WERI-Rb-1 (cell line): ENCODE measurements around the gene ABRACL.

Source experiments
- DNase-seq: peaks from one replicate; pipeline ENCODE4 v3.0.0-alpha.2; 2020
- H3K27ac ChIP-seq: fragments of 250-450 bp; sonication (Bioruptor Pico); 2 replicates; pipeline ENCODE4 v1.5.1; 2020; ENCODE audit warnings: mild to moderate bottlenecking, moderate library complexity
- H3K27me3 ChIP-seq: fragments of 250-450 bp; sonication (Bioruptor Pico); 2 replicates; pipeline ENCODE4 v1.5.1; 2021; ENCODE audit warnings: mild to moderate bottlenecking, low read depth, moderate library complexity; ENCODE audit not compliant: insufficient read depth, severe bottlenecking
- H3K36me3 ChIP-seq: fragments of 250-450 bp; sonication (Bioruptor Pico); 2 replicates; pipeline ENCODE4 v1.5.1; 2020; ENCODE audit warnings: mild to moderate bottlenecking, moderate library complexity
- H3K4me3 ChIP-seq: 2 replicates; pipeline ENCODE4 v1.5.1; 2011; ENCODE audit warnings: low read depth, mild to moderate bottlenecking, control low read depth, low read length
- H3K9me3 ChIP-seq: fragments of 250-450 bp; sonication (Bioruptor Pico); 2 replicates; pipeline ENCODE4 v1.5.1; 2021; ENCODE audit warnings: mild to moderate bottlenecking, moderate library complexity; ENCODE audit not compliant: severe bottlenecking
- CTCF ChIP-seq: IDR thresholded peaks from 2 replicates; pipeline ENCODE4 v1.5.1; 2011; ENCODE audit warnings: low read depth, mild to moderate bottlenecking, control low read depth, inconsistent platforms, low read length

The ABRACL gene

GRCh38 chr6:139028658-139029469 is at the start of gene ABRACL:
TSS of gene ABRACL (plus strand) at chr6:139028745. CDS start at chr6:139034161, 5,416 bp downstream.
- no peak for TF ChIP-seq CTCF
- peak; percentile 79 for DNase-seq
- Histone ChIP-seq H3K27me3 (no peaks in the 10 kb centered on the region), H3K4me3 (peak within 1 kb of the TSS; percentile 96), H3K9me3 (no peaks in the 10 kb centered on the region), H3K27ac (peak within 1 kb of the TSS; percentile 71), H3K36me3 (no peaks in the 10 kb centered on the region; the same call in 1 of the 2 replicates)

- H3K27ac ChIP-seq, result no peak overlapping the region
- TF ChIP-seq CTCF, result no peak
- no peaks in the 10 kb centered on the region for H3K36me3 ChIP-seq
- no peaks in the 10 kb centered on the region for H3K9me3 ChIP-seq
- no peak overlapping the region for H3K4me3 ChIP-seq
- no peak for DNase-seq
- no peaks in the 10 kb centered on the region for H3K27me3 ChIP-seq
These were observed 49.2 kb upstream of the ABRACL start for GRCh38 chr6:138979365-138979764.

GRCh38 chr6:138979813-138980668 is 48.5 kb upstream of the ABRACL start:
- Histone ChIP-seq H3K4me3 (no peak overlapping the region), H3K27ac (no peak overlapping the region), H3K36me3 (no peaks in the 10 kb centered on the region), H3K9me3 (no peaks in the 10 kb centered on the region), H3K27me3 (no peaks in the 10 kb centered on the region)
- DNase-seq, result no peak
- no peak for TF ChIP-seq CTCF

- Histone ChIP-seq H3K27ac (no peak overlapping the region), H3K9me3 (no peaks in the 10 kb centered on the region), H3K4me3 (no peak overlapping the region), H3K27me3 (no peaks in the 10 kb centered on the region), H3K36me3 (0 out of 2 replicates have a peak, but pooled peaks cover 3% of the 10 kb centered on the region)
- no peak for DNase-seq
- TF ChIP-seq CTCF, result no peak
These were observed 47.1 kb upstream of the ABRACL start for GRCh38 chr6:138981416-138981815.

GRCh38 chr6:138986578-138986977 is 42.0 kb upstream of the ABRACL start:
- H3K27me3 ChIP-seq, result no peaks in the 10 kb centered on the region
- H3K9me3 ChIP-seq, result no peaks in the 10 kb centered on the region
- no peak for TF ChIP-seq CTCF
- H3K36me3 ChIP-seq, result peaks cover 3% of the 10 kb centered on the region; the same call in 1 of the 2 replicates
- no peak overlapping the region for H3K27ac ChIP-seq
- peak overlapping the region; percentile 67 for H3K4me3 ChIP-seq
- no peak for DNase-seq
